OCI-LY3 (cell line): ENCODE measurements around the gene CKMT1B.

Source experiments
- CTCF ChIP-seq: fragments of 200-600, 300-600 bp; sonication (generic); IDR thresholded peaks from 2 replicates; pipeline ENCODE4 v1.5.1; 2014; ENCODE audit warnings: antibody characterized with exemption, low read length, low read depth
- EZH2phosphoT487 ChIP-seq: fragments of 200-600 bp; shearing (Covaris generic); IDR thresholded peaks from 2 replicates; pipeline ENCODE4 v1.6.1; 2018; ENCODE audit warnings: antibody characterized with exemption, mixed run types, low read depth

- no peak for TF ChIP-seq CTCF
- TF ChIP-seq EZH2phosphoT487, result no peak
These were observed 48.4 kb upstream of the CKMT1B start for GRCh38 chr15:43545426-43545825.
